Measurements from ENCODE around the gene HDAC8.

The HDAC8 gene

DNA sequence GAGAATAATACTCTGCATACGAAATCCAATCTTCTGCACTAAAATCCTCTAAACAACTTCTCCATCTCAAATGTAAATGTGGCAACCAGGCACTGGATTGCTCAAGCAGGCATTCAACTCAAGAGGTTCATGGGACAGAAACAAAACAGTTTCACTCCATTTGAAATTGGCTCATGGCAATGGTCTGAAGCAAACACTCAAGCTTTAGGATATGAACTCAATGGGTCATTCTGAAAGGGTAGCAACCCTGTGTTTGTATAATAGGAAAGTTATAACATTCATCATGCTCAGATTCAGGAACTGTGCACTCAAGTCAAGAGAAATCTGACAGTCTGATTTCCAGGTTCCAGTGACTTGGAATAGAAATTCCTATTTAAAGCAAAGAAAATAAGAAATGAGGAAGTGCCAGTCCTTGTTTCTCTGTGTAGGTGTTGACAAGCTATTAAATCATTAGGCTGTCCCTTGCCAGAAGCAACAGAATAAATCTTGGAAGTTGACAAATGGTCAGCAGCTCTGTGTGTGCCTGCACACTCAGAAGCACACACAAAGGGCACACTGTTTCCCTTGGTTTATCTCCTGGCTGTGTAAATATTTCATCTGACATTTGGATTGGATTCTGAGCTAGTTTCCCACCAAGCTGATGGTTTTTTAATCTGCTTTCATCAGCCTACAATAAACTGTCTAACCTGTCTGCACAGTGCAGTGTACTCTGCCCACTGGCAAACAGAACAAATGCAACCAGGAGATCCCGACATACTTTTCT lies 191.0 kb downstream of the HDAC8 start:
- no peak overlapping the region for H3K4me3 ChIP-seq (ENCODE audit: low read length)
- TF ChIP-seq, protein P1, sequence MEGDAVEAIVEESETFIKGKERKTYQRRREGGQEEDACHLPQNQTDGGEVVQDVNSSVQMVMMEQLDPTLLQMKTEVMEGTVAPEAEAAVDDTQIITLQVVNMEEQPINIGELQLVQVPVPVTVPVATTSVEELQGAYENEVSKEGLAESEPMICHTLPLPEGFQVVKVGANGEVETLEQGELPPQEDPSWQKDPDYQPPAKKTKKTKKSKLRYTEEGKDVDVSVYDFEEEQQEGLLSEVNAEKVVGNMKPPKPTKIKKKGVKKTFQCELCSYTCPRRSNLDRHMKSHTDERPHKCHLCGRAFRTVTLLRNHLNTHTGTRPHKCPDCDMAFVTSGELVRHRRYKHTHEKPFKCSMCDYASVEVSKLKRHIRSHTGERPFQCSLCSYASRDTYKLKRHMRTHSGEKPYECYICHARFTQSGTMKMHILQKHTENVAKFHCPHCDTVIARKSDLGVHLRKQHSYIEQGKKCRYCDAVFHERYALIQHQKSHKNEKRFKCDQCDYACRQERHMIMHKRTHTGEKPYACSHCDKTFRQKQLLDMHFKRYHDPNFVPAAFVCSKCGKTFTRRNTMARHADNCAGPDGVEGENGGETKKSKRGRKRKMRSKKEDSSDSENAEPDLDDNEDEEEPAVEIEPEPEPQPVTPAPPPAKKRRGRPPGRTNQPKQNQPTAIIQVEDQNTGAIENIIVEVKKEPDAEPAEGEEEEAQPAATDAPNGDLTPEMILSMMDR (conservative IDR thresholded peaks at IDR 0.05; ENCODE audit: low read depth, low read length), result no peak

DNA sequence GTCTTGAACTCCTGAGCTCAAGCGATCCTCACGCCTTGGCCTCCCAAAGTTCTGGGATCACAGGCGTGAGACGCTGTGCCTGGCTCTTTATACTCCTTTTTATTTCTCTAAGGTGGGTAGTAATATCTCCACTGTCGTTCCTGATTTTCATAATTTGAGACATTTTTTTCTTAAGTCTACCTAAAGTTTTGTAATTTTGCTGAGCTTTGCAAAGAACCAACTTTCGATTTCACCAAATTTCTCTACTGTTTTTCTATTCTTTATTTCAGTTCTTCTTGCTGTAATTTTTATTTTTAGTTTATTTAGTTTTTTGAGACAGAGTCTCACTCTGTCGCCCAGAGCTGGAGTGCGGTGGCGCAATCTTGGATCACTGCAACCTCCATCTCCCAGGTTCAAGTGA lies 196.5 kb downstream of the HDAC8 start:
- no peak overlapping the region for H3K4me3 ChIP-seq (ENCODE audit: low read length)
- no peak for DNase-seq (ENCODE audit: low read depth)
- TF ChIP-seq, protein P1 (conservative IDR thresholded peaks at IDR 0.05; ENCODE audit: low read depth, low read length), result no peak

More for the DNA sequence above, 191.0 kb downstream of the HDAC8 start:
- DNase-seq (ENCODE audit: low read depth), result no peak

DNA sequence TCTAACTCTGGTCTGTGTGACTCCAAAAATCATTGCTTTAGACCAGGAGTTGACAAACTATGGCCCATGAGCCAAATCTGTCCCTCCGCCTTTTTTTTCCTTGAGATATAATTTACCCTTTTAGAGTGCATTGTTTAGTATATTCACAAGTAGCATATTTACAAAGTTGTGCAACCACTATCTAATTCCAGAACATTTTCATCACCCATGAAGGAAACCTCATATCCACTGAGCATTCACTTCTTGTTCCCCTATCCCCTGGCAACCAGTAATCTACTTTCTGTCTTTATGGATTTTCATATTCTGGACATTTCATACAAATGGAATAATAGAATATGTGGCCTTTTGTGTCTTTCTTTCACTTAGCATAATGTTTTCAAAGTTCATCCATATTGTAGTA lies 199.5 kb downstream of the HDAC8 start:
- TF ChIP-seq, protein P1 (conservative IDR thresholded peaks at IDR 0.05; ENCODE audit: low read depth, low read length), result no peak
- no peak overlapping the region for H3K4me3 ChIP-seq (ENCODE audit: low read length)
- DNase-seq (ENCODE audit: low read depth), result no peak

DNA sequence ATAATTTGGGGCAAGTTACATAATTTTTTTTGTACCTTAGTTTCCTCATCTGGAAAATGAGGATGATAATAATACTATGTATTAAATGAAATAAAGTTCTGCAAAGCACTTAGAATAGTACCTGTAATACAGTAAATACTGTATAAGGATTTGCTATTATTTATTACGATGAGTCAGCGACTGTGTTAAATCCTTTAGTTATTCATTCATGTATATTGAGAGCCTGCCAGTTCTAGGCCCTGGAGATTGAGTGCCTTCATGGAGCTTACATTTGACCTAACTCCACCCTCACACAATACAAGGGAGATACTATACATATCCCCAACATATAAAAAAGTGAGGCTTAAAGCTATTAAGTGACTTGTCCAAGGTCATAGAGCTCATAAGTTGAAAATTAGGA lies 199.9 kb downstream of the HDAC8 start:
- TF ChIP-seq, protein P1 (conservative IDR thresholded peaks at IDR 0.05; ENCODE audit: low read depth, low read length), result no peak
- H3K4me3 ChIP-seq (ENCODE audit: low read length), result no peak overlapping the region
- no peak for DNase-seq (ENCODE audit: low read depth)

DNA sequence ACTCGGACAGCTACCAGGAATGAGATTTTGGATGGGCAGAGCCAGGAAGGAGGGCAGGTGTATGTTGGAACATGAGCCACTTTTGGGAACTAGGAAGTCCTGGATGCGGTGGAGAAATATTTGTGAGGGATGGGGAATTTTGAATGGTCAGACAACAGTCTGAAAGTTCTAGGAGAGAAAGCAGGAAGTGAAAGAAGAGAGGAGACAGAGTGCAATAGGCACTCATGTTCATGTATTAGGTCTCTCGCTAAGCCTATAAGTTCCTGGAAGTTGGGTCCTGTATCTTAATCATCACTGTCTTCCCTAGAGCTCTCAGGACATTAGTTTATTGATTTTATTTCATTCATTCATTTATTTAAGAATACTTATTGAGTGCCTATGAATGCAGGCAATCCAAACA lies 201.2 kb downstream of the HDAC8 start:
- DNase-seq (ENCODE audit: low read depth), result no peak
- TF ChIP-seq, protein P1 (conservative IDR thresholded peaks at IDR 0.05; ENCODE audit: low read depth, low read length), result no peak
- no peak overlapping the region for H3K4me3 ChIP-seq (ENCODE audit: low read length)

DNA sequence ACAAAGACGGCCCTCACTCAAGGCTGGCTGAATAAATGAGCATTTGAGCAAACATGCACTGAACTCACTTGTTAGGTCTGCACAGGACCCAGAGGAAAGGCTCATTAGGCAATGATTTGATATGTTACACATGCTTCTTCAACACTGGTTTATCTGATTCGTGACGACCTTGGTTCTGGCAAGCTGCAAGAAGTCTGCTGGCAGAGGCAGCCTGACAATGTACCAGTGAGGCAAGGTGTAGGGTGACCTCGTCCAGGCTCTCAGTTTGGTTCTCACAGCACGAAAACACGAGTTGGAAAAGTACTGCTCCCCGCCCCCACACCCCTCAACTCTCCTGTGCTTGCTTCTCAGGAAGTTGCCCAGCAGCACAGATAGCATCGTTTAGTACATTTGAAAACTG lies 203.8 kb downstream of the HDAC8 start:
- TF ChIP-seq, protein P1 (conservative IDR thresholded peaks at IDR 0.05; ENCODE audit: low read depth, low read length), result no peak

DNA sequence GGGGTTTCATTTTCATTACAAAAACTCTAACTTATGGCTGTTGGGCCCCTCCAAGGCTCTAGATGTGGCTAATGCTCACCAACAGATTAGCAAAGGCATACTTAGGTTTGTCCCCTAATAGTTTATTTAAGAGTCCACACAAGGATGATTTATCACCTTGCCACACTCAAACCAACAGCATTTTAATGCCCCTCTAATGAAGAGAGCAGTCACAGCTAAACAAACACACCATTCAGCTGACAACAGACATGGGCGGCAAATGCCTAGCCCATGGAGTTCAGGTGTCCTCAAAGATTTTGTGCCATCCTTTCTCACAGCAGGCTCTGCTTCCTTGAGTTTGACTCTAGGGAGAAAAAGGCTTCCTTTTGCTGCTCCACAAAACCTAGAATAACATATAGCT lies 205.1 kb downstream of the HDAC8 start:
- TF ChIP-seq, protein P1 (conservative IDR thresholded peaks at IDR 0.05; ENCODE audit: low read depth, low read length), result no peak
- no peak for DNase-seq (ENCODE audit: low read depth)
- no peak overlapping the region for H3K4me3 ChIP-seq (ENCODE audit: low read length)

More for the DNA sequence above, 203.8 kb downstream of the HDAC8 start:
- no peak overlapping the region for H3K4me3 ChIP-seq (ENCODE audit: low read length)
- no peak for DNase-seq (ENCODE audit: low read depth)

All from retinal pigment epithelial cell (primary cell).